Activated CD8-positive, alpha-beta memory T cell treated with anti-CD3 and anti-CD28 coated beads, Interleukin-2, amount 10 ng/mL, durations not matched to agents 7 days and 5 days (primary cell): ENCODE measurements around the gene SLC6A11. TPM values are rescaled to one million over a fixed set of nuclear protein-coding genes. Genes with fewer than 3 reads are reported as not detected.

ENCODE experiments used
- ATAC-seq: fragments of 150-1000 bp; cut with Tn5 transposase; one replicate; pipeline ENCODE4 v1.10.0; 2021; ENCODE audit warnings: moderate library complexity
- CTCF ChIA-PET: fragments of 350-600 bp; sonication (Branson Sonifier 250); formaldehyde crosslinking; loops from one replicate; lab custom pipeline; 2021; ENCODE audit warnings: antibody characterized with exemption; lab: Charles Lee
- DNase-seq: peaks from one replicate; pipeline ENCODE4 v3.0.0-alpha.2; 2020
- H3K27ac Mint-ChIP-seq: one replicate; pipeline ENCODE4 v1.8.0; 2021; ENCODE audit warnings: mild to moderate bottlenecking, mixed read lengths
- H3K27me3 Mint-ChIP-seq: one replicate; pipeline ENCODE4 v1.8.0; 2021; ENCODE audit warnings: mixed read lengths
- H3K36me3 Mint-ChIP-seq: one replicate; pipeline ENCODE4 v1.8.0; 2021; ENCODE audit warnings: mild to moderate bottlenecking, mixed read lengths
- H3K4me1 Mint-ChIP-seq: one replicate; pipeline ENCODE4 v1.8.0; 2021; ENCODE audit warnings: mixed read lengths
- H3K4me3 Mint-ChIP-seq: one replicate; pipeline ENCODE4 v1.8.0; 2021; ENCODE audit warnings: mild to moderate bottlenecking, moderate library complexity, mixed read lengths
- H3K9me3 Mint-ChIP-seq: one replicate; pipeline ENCODE4 v1.8.0; 2022; ENCODE audit warnings: low read depth, mixed read lengths
- total RNA-seq, 2 experiments: library from RNA; stranded (reverse); gene quantifications; one replicate each; pipeline ENCODE4 v1.2.3, GENCODE V29; 2021

SLC6A11 gene
- total RNA-seq, 2 experiments from 2014 or later = not detected

- no peaks in the 10 kb centered on the region for H3K9me3 Mint-ChIP-seq
- no peak for DNase-seq
- H3K4me3 Mint-ChIP-seq = no peak overlapping the region
- ATAC-seq = no peak
- H3K27ac Mint-ChIP-seq = no peak overlapping the region
- H3K36me3 Mint-ChIP-seq = no peaks in the 10 kb centered on the region
- no peaks in the 10 kb centered on the region for H3K4me1 Mint-ChIP-seq
- H3K27me3 Mint-ChIP-seq = peaks cover 18% of the 10 kb centered on the region
- CTCF ChIA-PET = no interaction called here
Observed at GRCh38 chr3:10984371-10984896, 168.4 kb downstream of the SLC6A11 start.

DNA sequence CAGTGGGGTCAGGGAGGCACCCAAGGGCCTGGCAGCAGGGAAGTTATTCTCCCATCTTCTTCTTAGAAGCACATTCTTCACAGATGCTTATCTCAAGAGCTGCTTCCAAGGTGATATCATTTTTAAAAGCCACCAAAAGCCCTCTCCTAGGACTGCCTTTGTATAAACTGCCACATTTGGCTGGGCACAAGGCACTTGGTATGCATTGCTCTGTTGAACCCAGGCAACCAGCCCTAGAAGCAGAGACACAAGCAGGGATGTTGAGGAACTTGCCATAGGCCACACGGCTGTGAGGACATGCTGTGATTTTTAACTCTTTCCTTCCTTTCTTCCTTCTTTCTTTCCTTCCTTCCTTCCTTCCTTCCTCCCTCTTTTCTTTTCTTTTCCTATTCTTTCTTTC, 169.2 kb downstream of the SLC6A11 start:
- DNase-seq (no peak), ATAC-seq (no peak)
- H3K27ac Mint-ChIP-seq = no peak overlapping the region

GRCh38 chr3:10986592-10986991, 170.6 kb downstream of the SLC6A11 start:
- Mint-ChIP-seq H3K27ac (no peak overlapping the region), H3K4me1 (no peaks in the 10 kb centered on the region), H3K9me3 (no peaks in the 10 kb centered on the region), H3K36me3 (no peaks in the 10 kb centered on the region), H3K27me3 (peaks cover 32% of the 10 kb centered on the region), H3K4me3 (no peak overlapping the region)
- ATAC-seq (no peak), DNase-seq (no peak)
- CTCF ChIA-PET = no interaction called here

More for the DNA sequence above, 169.2 kb downstream of the SLC6A11 start:
- no peaks in the 10 kb centered on the region for H3K9me3 Mint-ChIP-seq
- no peaks in the 10 kb centered on the region for H3K4me1 Mint-ChIP-seq
- no peak overlapping the region for H3K4me3 Mint-ChIP-seq
- CTCF ChIA-PET = no interaction called here
- H3K27me3 Mint-ChIP-seq = peaks cover 21% of the 10 kb centered on the region
- no peaks in the 10 kb centered on the region for H3K36me3 Mint-ChIP-seq

DNA sequence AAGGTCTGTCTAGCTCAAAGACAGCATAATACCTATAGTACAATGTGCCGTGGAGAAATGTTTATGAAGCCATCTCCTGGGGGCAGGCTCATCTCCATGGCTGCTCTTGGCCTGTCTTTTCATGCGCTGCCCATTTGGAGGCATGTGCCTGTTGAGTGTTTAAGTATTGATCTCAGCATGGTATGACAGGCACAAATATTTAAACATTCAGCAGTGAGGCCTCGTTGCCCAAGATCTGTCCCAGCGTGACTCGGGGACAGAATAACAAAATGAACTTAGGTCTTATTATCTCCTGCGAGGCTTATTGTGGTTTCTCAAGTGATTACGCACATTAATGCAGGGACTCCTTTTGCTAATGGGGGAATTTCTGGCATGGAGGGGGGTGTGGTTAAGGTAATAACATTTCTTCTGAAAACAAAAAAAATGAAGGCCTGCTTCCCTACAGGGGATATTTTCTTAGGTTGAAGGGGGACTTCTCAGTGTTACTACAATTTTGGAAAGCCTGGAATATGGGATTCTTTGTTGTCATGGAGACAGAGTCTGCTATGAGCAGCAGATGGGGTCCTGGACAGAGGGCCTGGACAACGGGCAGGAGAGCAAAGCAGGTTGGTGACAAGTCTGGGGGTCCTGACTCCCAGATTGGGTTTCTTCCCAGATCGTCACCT, 172.1 kb downstream of the SLC6A11 start:
- H3K36me3 Mint-ChIP-seq = no peaks in the 10 kb centered on the region
- no peaks in the 10 kb centered on the region for H3K9me3 Mint-ChIP-seq
- ATAC-seq = no peak
- peaks cover 35% of the 10 kb centered on the region for H3K27me3 Mint-ChIP-seq
- DNase-seq = no peak
- H3K4me1 Mint-ChIP-seq = peaks cover 3% of the 10 kb centered on the region
- CTCF ChIA-PET = no interaction called here
- no peak overlapping the region for H3K4me3 Mint-ChIP-seq
- no peak overlapping the region for H3K27ac Mint-ChIP-seq

GRCh38 chr3:10988991-10989484, 173.0 kb downstream of the SLC6A11 start:
- Mint-ChIP-seq H3K36me3 (no peaks in the 10 kb centered on the region), H3K27me3 (peaks cover 42% of the 10 kb centered on the region), H3K27ac (no peak overlapping the region), H3K4me1 (peaks cover 3% of the 10 kb centered on the region), H3K9me3 (no peaks in the 10 kb centered on the region), H3K4me3 (no peak overlapping the region)
- no peak for DNase-seq
- ATAC-seq = no peak
- CTCF ChIA-PET = no interaction called here

Other genes with a start within 250 kb of the SLC6A11 start
- gene SLC6A1, start 176.5 kb downstream of the SLC6A11 start, total RNA-seq = not detected